MM.1S (cell line): Measurements from ENCODE around the gene TSPAN9.

ENCODE experiments used
- EZH2 ChIP-seq: fragments of 300-600 bp; sonication (generic); optimal IDR thresholded peaks from 2 replicates; pipeline ENCODE3; 2017; ENCODE audit warnings: low read depth, mild to moderate bottlenecking, antibody characterized with exemption, low read length, mixed read lengths
- EZH2phosphoT487 ChIP-seq: fragments of 300-600 bp; sonication (generic); IDR thresholded peaks from 2 replicates; pipeline ENCODE4 v1.6.1; 2018; ENCODE audit warnings: antibody characterized with exemption, low read length
- TF ChIP-seq, protein P1 (sequence below): fragments of 300-600 bp; sonication (generic); IDR thresholded peaks from 2 replicates; pipeline ENCODE4 v1.5.1; 2016; ENCODE audit warnings: antibody characterized with exemption, low read length, mixed read lengths

DNA sequence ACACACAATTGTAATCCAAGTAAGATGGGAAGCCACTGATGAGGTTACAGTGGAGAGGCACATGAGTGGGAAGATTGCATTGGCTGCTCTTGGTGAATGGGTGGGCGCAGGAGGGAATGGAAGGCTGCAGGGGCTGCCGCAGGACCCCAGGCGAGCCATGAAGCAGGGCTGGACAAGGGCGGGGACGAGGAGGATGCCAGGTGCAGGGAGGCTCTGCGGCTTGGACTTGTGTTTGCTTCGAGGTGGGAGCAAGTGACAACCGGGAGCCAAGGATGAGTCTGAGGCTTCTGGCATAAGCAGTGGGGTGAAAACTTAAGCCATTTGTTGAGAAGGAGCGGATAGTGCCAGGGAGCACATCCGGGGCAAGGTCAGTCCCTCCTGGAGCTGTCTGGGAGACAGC is 115.0 kb downstream of the TSPAN9 start:
- TF ChIP-seq, protein P1, sequence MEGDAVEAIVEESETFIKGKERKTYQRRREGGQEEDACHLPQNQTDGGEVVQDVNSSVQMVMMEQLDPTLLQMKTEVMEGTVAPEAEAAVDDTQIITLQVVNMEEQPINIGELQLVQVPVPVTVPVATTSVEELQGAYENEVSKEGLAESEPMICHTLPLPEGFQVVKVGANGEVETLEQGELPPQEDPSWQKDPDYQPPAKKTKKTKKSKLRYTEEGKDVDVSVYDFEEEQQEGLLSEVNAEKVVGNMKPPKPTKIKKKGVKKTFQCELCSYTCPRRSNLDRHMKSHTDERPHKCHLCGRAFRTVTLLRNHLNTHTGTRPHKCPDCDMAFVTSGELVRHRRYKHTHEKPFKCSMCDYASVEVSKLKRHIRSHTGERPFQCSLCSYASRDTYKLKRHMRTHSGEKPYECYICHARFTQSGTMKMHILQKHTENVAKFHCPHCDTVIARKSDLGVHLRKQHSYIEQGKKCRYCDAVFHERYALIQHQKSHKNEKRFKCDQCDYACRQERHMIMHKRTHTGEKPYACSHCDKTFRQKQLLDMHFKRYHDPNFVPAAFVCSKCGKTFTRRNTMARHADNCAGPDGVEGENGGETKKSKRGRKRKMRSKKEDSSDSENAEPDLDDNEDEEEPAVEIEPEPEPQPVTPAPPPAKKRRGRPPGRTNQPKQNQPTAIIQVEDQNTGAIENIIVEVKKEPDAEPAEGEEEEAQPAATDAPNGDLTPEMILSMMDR = no peak
- TF ChIP-seq EZH2 (no peak), EZH2phosphoT487 (no peak)
